ENCODE data around the gene RAB22A. TPM values are rescaled to one million over a fixed set of nuclear protein-coding genes. Genes with fewer than 3 reads are reported as not detected.

RAB22A gene
- polyA plus RNA-seq, 1 donor (not counting 4 experiments of a cell fraction or from before 2014, with no cell fraction given): 22.9 TPM

DNA sequence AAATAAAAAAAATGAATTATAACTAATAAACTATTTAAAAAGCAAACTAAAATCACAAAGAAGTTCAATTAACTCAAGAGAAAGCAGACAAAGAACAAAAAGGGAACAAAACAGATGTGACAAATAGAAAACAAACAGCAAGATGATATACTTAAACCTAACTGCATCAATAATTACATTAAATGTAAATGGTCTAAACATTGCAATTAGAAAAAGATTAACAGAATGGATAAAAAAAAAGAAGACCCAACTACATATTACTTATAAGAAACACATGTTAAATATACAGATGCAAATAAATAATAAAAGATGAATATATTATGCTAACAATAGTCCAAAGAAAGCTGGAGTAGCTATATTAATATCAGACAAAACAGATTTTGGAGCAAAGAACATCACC, 35.1 kb upstream of the RAB22A start:
- Histone ChIP-seq H3K9me1 (ENCODE audit: control insufficient read depth, extremely low read depth, insufficient read depth, low read length) (no peaks in the 10 kb centered on the region), H3K27ac (ENCODE audit: control insufficient read depth, insufficient read depth, low read length) (no peak overlapping the region), H3K4me3 (ENCODE audit: control insufficient read depth in 2 of 3, extremely low read depth in 1 of 3, insufficient read depth in 2 of 3, low read depth in 1 of 3, low read length in 3 of 3) (no peak overlapping the region), H4K20me1 (ENCODE audit: control insufficient read depth, extremely low read depth, insufficient read depth, low read length) (no peaks in the 10 kb centered on the region), H3K9ac (ENCODE audit: control insufficient read depth, extremely low read depth, insufficient read depth, low read length) (no peak overlapping the region), H3K4me1 (ENCODE audit: control insufficient read depth, extremely low read depth, insufficient read depth, low read length) (no peaks in the 10 kb centered on the region), H3K27me3 (ENCODE audit: control insufficient read depth, extremely low read depth, insufficient read depth, low read length) (no peaks in the 10 kb centered on the region), H3K4me2 (ENCODE audit: control insufficient read depth, extremely low read depth, insufficient read depth, low read depth, low read length) (no peak overlapping the region), H2AFZ (ENCODE audit: control insufficient read depth, low read length) (no peak overlapping the region), H3K36me3 (ENCODE audit: control insufficient read depth in 2 of 2, extremely low read depth in 1 of 2, insufficient read depth in 2 of 2, low read length in 2 of 2) (peaks cover 5 to 11% of the 10 kb centered on the region in 2 experiments), H3K9me3 (ENCODE audit: control insufficient read depth, low read depth, low read length) (no peaks in the 10 kb centered on the region), H3K79me2 (ENCODE audit: control insufficient read depth, insufficient read depth, low read length) (peaks cover 39% of the 10 kb centered on the region)
- DNase-seq (ENCODE audit: low read depth, low spot score) (no peak), FAIRE-seq (no peak)
- dilution Hi-C loops (cut with MboI; ENCODE audit: extremely low pct_ligation_motif_present, low sequenced_read_pairs): no loop called here
- TF ChIP-seq EZH2 (IDR thresholded peaks at IDR 0.05; ENCODE audit: low read length): no peak
- TF ChIP-seq, protein P1, sequence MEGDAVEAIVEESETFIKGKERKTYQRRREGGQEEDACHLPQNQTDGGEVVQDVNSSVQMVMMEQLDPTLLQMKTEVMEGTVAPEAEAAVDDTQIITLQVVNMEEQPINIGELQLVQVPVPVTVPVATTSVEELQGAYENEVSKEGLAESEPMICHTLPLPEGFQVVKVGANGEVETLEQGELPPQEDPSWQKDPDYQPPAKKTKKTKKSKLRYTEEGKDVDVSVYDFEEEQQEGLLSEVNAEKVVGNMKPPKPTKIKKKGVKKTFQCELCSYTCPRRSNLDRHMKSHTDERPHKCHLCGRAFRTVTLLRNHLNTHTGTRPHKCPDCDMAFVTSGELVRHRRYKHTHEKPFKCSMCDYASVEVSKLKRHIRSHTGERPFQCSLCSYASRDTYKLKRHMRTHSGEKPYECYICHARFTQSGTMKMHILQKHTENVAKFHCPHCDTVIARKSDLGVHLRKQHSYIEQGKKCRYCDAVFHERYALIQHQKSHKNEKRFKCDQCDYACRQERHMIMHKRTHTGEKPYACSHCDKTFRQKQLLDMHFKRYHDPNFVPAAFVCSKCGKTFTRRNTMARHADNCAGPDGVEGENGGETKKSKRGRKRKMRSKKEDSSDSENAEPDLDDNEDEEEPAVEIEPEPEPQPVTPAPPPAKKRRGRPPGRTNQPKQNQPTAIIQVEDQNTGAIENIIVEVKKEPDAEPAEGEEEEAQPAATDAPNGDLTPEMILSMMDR (optimal IDR thresholded peaks at IDR 0.05 in 1 of 3, IDR thresholded peaks at IDR 0.05 in 1 of 3, conservative IDR thresholded peaks at IDR 0.05 in 1 of 3; ENCODE audit: extremely low read depth in 1 of 3, insufficient read depth in 2 of 3, low read length in 3 of 3): no peak

DNA sequence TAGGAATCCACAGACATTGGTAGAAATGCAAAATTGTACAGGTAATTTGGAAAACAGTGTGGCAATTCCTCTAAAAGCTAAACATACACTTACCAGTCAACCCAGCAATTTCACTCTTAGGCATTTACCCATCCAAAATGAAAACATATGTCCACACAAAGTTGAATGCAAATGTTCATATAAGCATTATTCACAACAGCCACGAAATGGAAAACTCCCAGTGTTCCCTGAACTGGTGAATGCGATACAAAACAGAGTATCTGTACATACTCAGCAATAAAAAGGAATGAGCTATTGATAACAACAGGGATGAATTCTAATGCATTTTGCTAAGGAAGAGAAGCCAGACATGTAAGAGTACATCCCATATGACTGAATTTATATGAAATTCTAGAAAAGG, 32.4 kb upstream of the RAB22A start:
- Histone ChIP-seq H3K27me3 (ENCODE audit: control insufficient read depth, extremely low read depth, insufficient read depth, low read length) (no peaks in the 10 kb centered on the region), H3K4me1 (ENCODE audit: control insufficient read depth, extremely low read depth, insufficient read depth, low read length) (no peaks in the 10 kb centered on the region), H3K36me3 (ENCODE audit: control insufficient read depth in 2 of 2, extremely low read depth in 1 of 2, insufficient read depth in 2 of 2, low read length in 2 of 2) (peaks cover 3 to 5% of the 10 kb centered on the region in 2 experiments), H3K4me2 (ENCODE audit: control insufficient read depth, extremely low read depth, insufficient read depth, low read depth, low read length) (no peak overlapping the region), H3K9ac (ENCODE audit: control insufficient read depth, extremely low read depth, insufficient read depth, low read length) (no peak overlapping the region), H2AFZ (ENCODE audit: control insufficient read depth, low read length) (no peak overlapping the region), H3K27ac (ENCODE audit: control insufficient read depth, insufficient read depth, low read length) (no peak overlapping the region), H3K9me1 (ENCODE audit: control insufficient read depth, extremely low read depth, insufficient read depth, low read length) (no peaks in the 10 kb centered on the region), H3K79me2 (ENCODE audit: control insufficient read depth, insufficient read depth, low read length) (peaks cover 49% of the 10 kb centered on the region), H3K4me3 (ENCODE audit: control insufficient read depth in 2 of 3, extremely low read depth in 1 of 3, insufficient read depth in 2 of 3, low read depth in 1 of 3, low read length in 3 of 3) (no peak overlapping the region), H3K9me3 (ENCODE audit: control insufficient read depth, low read depth, low read length) (no peaks in the 10 kb centered on the region), H4K20me1 (ENCODE audit: control insufficient read depth, extremely low read depth, insufficient read depth, low read length) (no peaks in the 10 kb centered on the region)
- FAIRE-seq (no peak), DNase-seq (ENCODE audit: low read depth, low spot score) (no peak)
- TF ChIP-seq EZH2 (IDR thresholded peaks at IDR 0.05; ENCODE audit: low read length): no peak
- TF ChIP-seq, protein P1 (optimal IDR thresholded peaks at IDR 0.05 in 1 of 3, IDR thresholded peaks at IDR 0.05 in 1 of 3, conservative IDR thresholded peaks at IDR 0.05 in 1 of 3; ENCODE audit: extremely low read depth in 1 of 3, insufficient read depth in 2 of 3, low read length in 3 of 3): no peak
- dilution Hi-C loops (cut with MboI; ENCODE audit: extremely low pct_ligation_motif_present, low sequenced_read_pairs): no loop called here

Data from keratinocyte (primary cell).